Measurements from ENCODE around the gene PACS1.

The PACS1 gene

GRCh38 chr11:66067640-66068039 lies 2.4 kb upstream of the PACS1 start:
- DNase-seq = no peak
- Histone ChIP-seq H3F3A (ENCODE audit: insufficient read depth, low read length) (peaks cover 78% of the 10 kb centered on the region), H3K27me3 (replicated peaks; ENCODE audit: insufficient read depth, low read length) (no peaks in the 10 kb centered on the region), H3K4me2 (ENCODE audit: low read depth, low read length) (peak overlapping the region; percentile 71; the same call in 1 of the 2 replicates), H3K9ac (ENCODE audit: low read length) (no peak overlapping the region), H3K9me2 (replicated peaks; ENCODE audit: insufficient read depth, low read length) (no peaks in the 10 kb centered on the region), H3K36me3 (replicated peaks; ENCODE audit: insufficient read depth, low read length) (peaks cover 7% of the 10 kb centered on the region; the same call in 1 of the 2 replicates), H3K4me1 (ENCODE audit: low read length) (peaks cover 66% of the 10 kb centered on the region), H3K79me2 (ENCODE audit: low read length) (peaks cover 67% of the 10 kb centered on the region), H2AFZ (ENCODE audit: low read length) (no peak overlapping the region), H4K20me1 (ENCODE audit: insufficient read depth, low read length) (peaks cover 22% of the 10 kb centered on the region), H3K27ac (ENCODE audit: low read length) (peak overlapping the region; percentile 95; the same call in 1 of the 2 replicates), H3K9me3 (replicated peaks; ENCODE audit: insufficient read depth, low read length) (no peaks in the 10 kb centered on the region), H3K4me3 (ENCODE audit: low read length) (no peak overlapping the region)
- TF ChIP-seq EZH2 (optimal IDR thresholded peaks at IDR 0.05; ENCODE audit: low read depth, low read length) (no peak), EZH2phosphoT487 (IDR thresholded peaks at IDR 0.05; ENCODE audit: low read length) (no peak), CTCF (IDR thresholded peaks at IDR 0.05; ENCODE audit: low read length) (no peak)

GRCh38 chr11:66068154-66068821 lies 1.8 kb upstream of the PACS1 start:
- H3K9me2 ChIP-seq (replicated peaks; ENCODE audit: insufficient read depth, low read length) = no peaks in the 10 kb centered on the region
- H3K27ac ChIP-seq (ENCODE audit: low read length) = peak overlapping the region; percentile 95
- H3K36me3 ChIP-seq (replicated peaks; ENCODE audit: insufficient read depth, low read length) = peaks cover 6% of the 10 kb centered on the region; the same call in 1 of the 2 replicates
- peaks cover 72% of the 10 kb centered on the region for H3F3A ChIP-seq (ENCODE audit: insufficient read depth, low read length)
- H3K9ac ChIP-seq (ENCODE audit: low read length) = peak overlapping the region; percentile 58; the same call in 1 of the 2 replicates
- H3K4me3 ChIP-seq (ENCODE audit: low read length) = no peak overlapping the region
- peak; percentile 68 for DNase-seq
- peaks cover 67% of the 10 kb centered on the region for H3K79me2 ChIP-seq (ENCODE audit: low read length)
- peak overlapping the region; percentile 71; the same call in 1 of the 2 replicates for H3K4me2 ChIP-seq (ENCODE audit: low read depth, low read length)
- TF ChIP-seq CTCF (IDR thresholded peaks at IDR 0.05; ENCODE audit: low read length) (peak; percentile 95), EZH2phosphoT487 (IDR thresholded peaks at IDR 0.05; ENCODE audit: low read length) (no peak)
- H4K20me1 ChIP-seq (ENCODE audit: insufficient read depth, low read length) = peaks cover 18% of the 10 kb centered on the region
- H3K4me1 ChIP-seq (ENCODE audit: low read length) = peaks cover 59% of the 10 kb centered on the region
- H2AFZ ChIP-seq (ENCODE audit: low read length) = no peak overlapping the region
- no peaks in the 10 kb centered on the region for H3K27me3 ChIP-seq (replicated peaks; ENCODE audit: insufficient read depth, low read length)
- H3K9me3 ChIP-seq (replicated peaks; ENCODE audit: insufficient read depth, low read length) = no peaks in the 10 kb centered on the region

GRCh38 chr11:66068923-66069714 lies 953 bp upstream of the PACS1 start:
- no peaks in the 10 kb centered on the region; the same call in 1 of the 2 replicates for H3K36me3 ChIP-seq (replicated peaks; ENCODE audit: insufficient read depth, low read length)
- H3F3A ChIP-seq (ENCODE audit: insufficient read depth, low read length) = peaks cover 64% of the 10 kb centered on the region
- peaks cover 18% of the 10 kb centered on the region for H4K20me1 ChIP-seq (ENCODE audit: insufficient read depth, low read length)
- no peaks in the 10 kb centered on the region for H3K9me2 ChIP-seq (replicated peaks; ENCODE audit: insufficient read depth, low read length)
- H3K4me2 ChIP-seq (ENCODE audit: low read depth, low read length) = peak overlapping the region; percentile 71
- peaks cover 51% of the 10 kb centered on the region for H3K4me1 ChIP-seq (ENCODE audit: low read length)
- no peaks in the 10 kb centered on the region for H3K9me3 ChIP-seq (replicated peaks; ENCODE audit: insufficient read depth, low read length)
- peak overlapping the region; percentile 61 for H3K9ac ChIP-seq (ENCODE audit: low read length)
- H3K27me3 ChIP-seq (replicated peaks; ENCODE audit: insufficient read depth, low read length) = no peaks in the 10 kb centered on the region
- TF ChIP-seq CTCF (IDR thresholded peaks at IDR 0.05; ENCODE audit: low read length) = peak; percentile 35
- TF ChIP-seq EZH2phosphoT487 (IDR thresholded peaks at IDR 0.05; ENCODE audit: low read length) = no peak
- H3K79me2 ChIP-seq (ENCODE audit: low read length) = peaks cover 61% of the 10 kb centered on the region
- peak overlapping the region; percentile 51 for H3K4me3 ChIP-seq (ENCODE audit: low read length)
- DNase-seq = peak; percentile 85
- peak overlapping the region; percentile 95 for H3K27ac ChIP-seq (ENCODE audit: low read length)
- no peak overlapping the region for H2AFZ ChIP-seq (ENCODE audit: low read length)

All from MM.1S (cell line).